OCI-LY1 (cell line): Measurements from ENCODE around the gene TAF4.

Experiments used
- H2AFZ ChIP-seq: fragments of 200-600 bp; sonication (generic), shearing (Covaris generic); 2 replicates; pipeline ENCODE4 v1.6.0; 2014; ENCODE audit warnings: antibody characterized with exemption, mild to moderate bottlenecking, low read length
- H3F3A ChIP-seq: fragments of 200-600 bp; sonication (generic), shearing (Covaris generic); 2 replicates; pipeline ENCODE4 v1.6.0; 2014; ENCODE audit warnings: mild to moderate bottlenecking, antibody characterized with exemption, low read length, moderate library complexity; ENCODE audit not compliant: insufficient read depth
- H3K27ac ChIP-seq: fragments of 200-600 bp; sonication (generic); 2 replicates; pipeline ENCODE4 v1.5.1; 2014; ENCODE audit warnings: low read length, mixed run types, mild to moderate bottlenecking, low read depth; ENCODE audit not compliant: poor library complexity, severe bottlenecking
- H3K27me3 ChIP-seq: fragments of 200-600 bp; sonication (generic); 2 replicates; pipeline ENCODE4 v1.6.0; 2014; ENCODE audit warnings: antibody characterized with exemption, mild to moderate bottlenecking, low read length, moderate library complexity; ENCODE audit not compliant: insufficient read depth
- H3K36me3 ChIP-seq: fragments of 200-600 bp; sonication (generic); 2 replicates; pipeline ENCODE4 v1.6.1; 2014; ENCODE audit warnings: mild to moderate bottlenecking, antibody characterized with exemption, low read length, moderate library complexity, mixed read lengths; ENCODE audit not compliant: insufficient read depth
- H3K4me1 ChIP-seq: fragments of 200-600 bp; sonication (generic); 2 replicates; pipeline ENCODE4 v1.5.1; 2014; ENCODE audit warnings: mild to moderate bottlenecking, low read length, moderate library complexity; ENCODE audit not compliant: insufficient read depth, severe bottlenecking
- H3K4me2 ChIP-seq: fragments of 200-600 bp; sonication (generic), shearing (Covaris generic); 2 replicates; pipeline ENCODE4 v1.6.1; 2014; ENCODE audit warnings: low read length
- H3K4me3 ChIP-seq: fragments of 200-600 bp; sonication (generic); 2 replicates; pipeline ENCODE4 v1.5.1; 2014; ENCODE audit warnings: low read length, low read depth, mild to moderate bottlenecking, mixed read lengths; ENCODE audit not compliant: poor library complexity, severe bottlenecking
- H3K79me2 ChIP-seq: fragments of 200-600 bp; shearing (Covaris generic); 2 replicates; pipeline ENCODE4 v1.6.1; 2016; ENCODE audit warnings: mixed run types, low read length, mixed read lengths; ENCODE audit not compliant: insufficient read depth
- H3K9ac ChIP-seq: fragments of 200-600 bp; sonication (generic), shearing (Covaris generic); 2 replicates; pipeline ENCODE4 v1.6.1; 2014; ENCODE audit warnings: mild to moderate bottlenecking, low read length, mixed read lengths
- H3K9me2 ChIP-seq: fragments of 200-600 bp; sonication (generic), shearing (Covaris generic); 2 replicates; pipeline ENCODE4 v1.6.1; 2014; ENCODE audit warnings: low read depth, mild to moderate bottlenecking, low read length, mixed read lengths
- H3K9me3 ChIP-seq: fragments of 200-600 bp; shearing (Covaris generic); 2 replicates; pipeline ENCODE4 v1.6.1; 2014; ENCODE audit warnings: low read length, mixed read lengths
- H4K20me1 ChIP-seq: fragments of 200-600 bp; sonication (generic), shearing (Covaris generic); 2 replicates; pipeline ENCODE4 v1.6.0; 2016; ENCODE audit warnings: mild to moderate bottlenecking, low read length; ENCODE audit not compliant: insufficient read depth
- CTCF ChIP-seq: fragments of 200-600 bp; sonication (generic), shearing (Covaris generic); IDR thresholded peaks from 2 replicates; pipeline ENCODE4 v1.5.1; 2017; ENCODE audit warnings: mild to moderate bottlenecking, antibody characterized with exemption, low read length, moderate library complexity, mixed read lengths
- EZH2 ChIP-seq: fragments of 200-600 bp; sonication (generic), shearing (Covaris generic); IDR thresholded peaks from 2 replicates; pipeline ENCODE4 v1.8.0; 2017; ENCODE audit warnings: borderline replicate concordance, mixed run types, mild to moderate bottlenecking, antibody characterized with exemption, low read length, moderate library complexity, mixed read lengths

The TAF4 gene

GRCh38 chr20:61929561-61929960, 136.1 kb downstream of the TAF4 start:
- no peak overlapping the region for H3K27ac ChIP-seq
- no peaks in the 10 kb centered on the region for H3K4me1 ChIP-seq
- H3K4me3 ChIP-seq, result no peak overlapping the region
- peaks cover 15% of the 10 kb centered on the region; the same call in 1 of the 2 replicates for H3K27me3 ChIP-seq
- no peak overlapping the region for H2AFZ ChIP-seq
- no peak for TF ChIP-seq EZH2
- TF ChIP-seq CTCF, result no peak
- no peaks in the 10 kb centered on the region for H3F3A ChIP-seq
- H4K20me1 ChIP-seq, result no peaks in the 10 kb centered on the region
- H3K9ac ChIP-seq, result no peak overlapping the region
- no peaks in the 10 kb centered on the region for H3K9me3 ChIP-seq
- no peaks in the 10 kb centered on the region for H3K9me2 ChIP-seq
- no peaks in the 10 kb centered on the region for H3K36me3 ChIP-seq
- H3K79me2 ChIP-seq, result no peaks in the 10 kb centered on the region
- H3K4me2 ChIP-seq, result no peak overlapping the region

GRCh38 chr20:61927826-61928541, 137.7 kb downstream of the TAF4 start:
- H3F3A ChIP-seq, result no peaks in the 10 kb centered on the region
- no peaks in the 10 kb centered on the region for H4K20me1 ChIP-seq
- no peak overlapping the region for H3K4me2 ChIP-seq
- no peaks in the 10 kb centered on the region for H3K79me2 ChIP-seq
- TF ChIP-seq EZH2, result no peak
- no peak for TF ChIP-seq CTCF
- H3K9ac ChIP-seq, result no peak overlapping the region
- H3K27me3 ChIP-seq, result peaks cover 15% of the 10 kb centered on the region; the same call in 1 of the 2 replicates
- H3K4me3 ChIP-seq, result no peak overlapping the region
- no peaks in the 10 kb centered on the region for H3K9me3 ChIP-seq
- H2AFZ ChIP-seq, result no peak overlapping the region
- H3K36me3 ChIP-seq, result no peaks in the 10 kb centered on the region
- H3K27ac ChIP-seq, result no peak overlapping the region
- H3K9me2 ChIP-seq, result no peaks in the 10 kb centered on the region
- H3K4me1 ChIP-seq, result no peaks in the 10 kb centered on the region

- Histone ChIP-seq H2AFZ (no peak overlapping the region), H3K4me1 (no peaks in the 10 kb centered on the region), H3K27me3 (peaks cover 15% of the 10 kb centered on the region; the same call in 1 of the 2 replicates), H3K9ac (no peak overlapping the region), H3F3A (no peaks in the 10 kb centered on the region), H3K79me2 (no peaks in the 10 kb centered on the region), H3K9me3 (no peaks in the 10 kb centered on the region), H3K27ac (no peak overlapping the region), H3K4me2 (no peak overlapping the region), H3K9me2 (no peaks in the 10 kb centered on the region), H4K20me1 (no peaks in the 10 kb centered on the region), H3K4me3 (no peak overlapping the region), H3K36me3 (no peaks in the 10 kb centered on the region)
- no peak for TF ChIP-seq EZH2
- TF ChIP-seq CTCF, result no peak
Measured at GRCh38 chr20:61927193-61927825, 138.4 kb downstream of the TAF4 start.
